Mucosa of rectum (tissue), 2 donors: ENCODE data around the gene TNS4.

ENCODE experiments used
- H3K27ac ChIP-seq, 2 donors: one replicate each; pipeline ENCODE4 v1.7.0; 2013; ENCODE audit warnings: inconsistent platforms in 2 of 2, low read depth in 2 of 2, low read length in 2 of 2
- H3K27me3 ChIP-seq, 2 donors: one replicate each; pipeline ENCODE4 v1.7.0; 2013; ENCODE audit warnings: low read length in 2 of 2; ENCODE audit not compliant: control insufficient read depth in 2 of 2, insufficient read depth in 2 of 2
- H3K36me3 ChIP-seq, 2 donors: one replicate each; pipeline ENCODE4 v1.7.0; 2013; ENCODE audit warnings: low read length in 2 of 2; ENCODE audit not compliant: control insufficient read depth in 2 of 2, insufficient read depth in 2 of 2
- H3K4me1 ChIP-seq, 2 donors: one replicate each; pipeline ENCODE4 v1.7.0; 2013; ENCODE audit warnings: low read length in 2 of 2, mild to moderate bottlenecking in 1 of 2; ENCODE audit not compliant: control insufficient read depth in 2 of 2, insufficient read depth in 2 of 2
- H3K4me3 ChIP-seq, 2 donors: one replicate each; pipeline ENCODE4 v1.7.0; 2013; ENCODE audit warnings: low read length in 2 of 2
- H3K9ac ChIP-seq, 2 donors: one replicate each; pipeline ENCODE4 v1.7.0; 2013; ENCODE audit warnings: low read length in 2 of 2, low read depth in 1 of 2, mild to moderate bottlenecking in 1 of 2
- H3K9me3 ChIP-seq, 2 donors: one replicate each; pipeline ENCODE4 v1.7.0; 2013; ENCODE audit warnings: low read length in 2 of 2; ENCODE audit not compliant: control insufficient read depth in 2 of 2
- donor health status: healthy.
- donor health status: Normal muscosa, but diverticular disease.

TNS4 gene

GRCh38 chr17:40535438-40535837 is 34.0 kb upstream of the TNS4 start:
- Histone ChIP-seq H3K27ac (no peak overlapping the region), H3K9me3 (no peaks in the 10 kb centered on the region), H3K4me3 (no peak overlapping the region), H3K9ac (no peak overlapping the region), H3K27me3 (no peaks in the 10 kb centered on the region), H3K36me3 (no peaks in the 10 kb centered on the region), H3K4me1 (peaks cover 17 to 21% of the 10 kb centered on the region in 2 donors)

DNA sequence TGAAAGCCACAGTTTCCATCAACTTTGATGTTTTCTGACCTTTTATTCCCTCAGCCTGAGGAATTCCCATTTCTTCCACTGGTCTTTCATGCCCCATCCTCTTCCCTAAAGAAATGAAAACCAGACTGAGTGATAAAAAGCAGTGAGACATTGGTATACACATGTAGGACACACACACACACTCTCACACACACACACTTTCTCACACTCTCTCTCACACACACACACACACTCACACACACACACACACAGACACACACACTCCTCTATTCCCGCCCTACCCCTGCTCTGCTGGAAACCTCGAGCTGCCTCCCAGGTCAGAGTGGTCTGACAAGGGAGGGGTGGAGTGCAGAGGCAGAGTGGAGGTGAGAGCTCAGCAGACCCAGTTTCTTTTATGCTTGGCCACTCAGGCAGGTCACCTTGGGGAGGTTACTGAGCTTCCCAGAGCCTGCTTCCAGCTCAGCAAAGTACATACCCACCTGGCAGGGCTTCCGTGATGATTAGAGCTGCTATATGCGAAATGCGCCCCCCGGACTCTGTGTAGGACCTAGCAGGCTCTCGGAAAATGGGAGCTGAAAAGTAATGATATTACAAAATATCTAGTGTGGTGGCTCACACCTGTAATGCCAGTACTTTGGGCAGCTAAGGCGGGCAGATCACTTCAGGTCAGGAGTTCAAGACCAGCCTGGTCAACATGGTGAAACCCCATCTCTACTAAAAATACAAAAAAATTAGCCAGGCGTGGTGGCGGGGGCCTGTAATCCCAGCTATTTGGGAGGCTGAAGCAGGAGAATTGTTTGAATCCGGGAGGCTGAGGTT is 33.2 kb upstream of the TNS4 start:
- no peaks in the 10 kb centered on the region for H3K36me3 ChIP-seq
- H3K9ac ChIP-seq: no peak overlapping the region
- H3K27ac ChIP-seq: no peak overlapping the region
- peaks cover 17 to 21% of the 10 kb centered on the region in 2 donors for H3K4me1 ChIP-seq
- no peaks in the 10 kb centered on the region for H3K9me3 ChIP-seq
- no peaks in the 10 kb centered on the region for H3K27me3 ChIP-seq
- no peak overlapping the region for H3K4me3 ChIP-seq

GRCh38 chr17:40533896-40534295 is 32.5 kb upstream of the TNS4 start:
- no peaks in the 10 kb centered on the region for H3K36me3 ChIP-seq
- no peak overlapping the region for H3K9ac ChIP-seq
- H3K9me3 ChIP-seq: no peaks in the 10 kb centered on the region
- H3K4me1 ChIP-seq: peaks cover 17 to 21% of the 10 kb centered on the region in 2 donors
- no peak overlapping the region for H3K4me3 ChIP-seq
- H3K27ac ChIP-seq: no peak overlapping the region
- H3K27me3 ChIP-seq: no peaks in the 10 kb centered on the region

DNA sequence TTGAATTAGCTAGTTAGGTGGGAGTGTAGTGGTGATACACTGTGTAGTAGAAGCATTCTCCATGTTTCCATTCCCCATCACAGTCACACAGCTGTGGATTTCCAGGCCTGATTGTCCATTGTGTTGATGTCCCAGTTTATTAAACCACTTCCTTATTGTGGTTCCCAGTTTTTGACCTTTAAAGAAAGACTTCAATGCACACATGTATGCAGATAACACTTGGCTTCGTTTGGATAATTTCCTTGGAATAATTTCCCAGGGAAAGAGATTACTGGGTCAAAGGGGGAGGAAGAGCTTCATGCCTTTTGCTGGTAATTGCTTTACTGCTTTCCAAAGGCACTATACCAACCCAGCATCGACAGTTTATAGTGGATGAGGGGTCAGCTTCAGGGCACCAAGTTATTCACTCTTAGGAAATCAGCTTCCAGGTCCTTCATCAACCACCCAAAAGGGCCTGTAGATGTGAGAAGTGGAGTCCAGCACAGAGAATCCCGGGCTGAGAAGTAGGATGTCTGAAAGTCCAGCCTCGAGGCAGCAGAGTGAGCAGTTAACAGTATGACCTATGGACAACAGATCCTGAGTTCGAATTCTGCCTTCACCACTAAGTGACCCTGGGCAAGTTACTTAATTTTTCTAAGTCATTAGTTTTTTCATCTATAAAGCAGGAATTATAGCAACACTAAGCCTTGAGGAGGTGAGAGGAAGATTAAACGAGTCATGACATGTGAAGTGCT is 31.3 kb upstream of the TNS4 start:
- H3K27ac ChIP-seq: peak overlapping the region; percentile 33 to 71
- no peaks in the 10 kb centered on the region for H3K36me3 ChIP-seq
- peak overlapping the region in 1 of 2 donors; percentile 41 for H3K9ac ChIP-seq
- H3K27me3 ChIP-seq: no peaks in the 10 kb centered on the region
- peaks cover 17 to 21% of the 10 kb centered on the region in 2 donors for H3K4me1 ChIP-seq
- H3K4me3 ChIP-seq: no peak overlapping the region
- no peaks in the 10 kb centered on the region for H3K9me3 ChIP-seq

- Histone ChIP-seq H3K4me1 (peaks cover 17% of the 10 kb centered on the region in 2 donors), H3K27ac (peak overlapping the region in 1 of 2 donors; percentile 33), H3K9me3 (no peaks in the 10 kb centered on the region), H3K9ac (no peak overlapping the region), H3K36me3 (no peaks in the 10 kb centered on the region), H3K27me3 (no peaks in the 10 kb centered on the region), H3K4me3 (no peak overlapping the region)
Measured at GRCh38 chr17:40531051-40531991, 29.9 kb upstream of the TNS4 start.

- H3K9ac ChIP-seq: no peak overlapping the region
- no peak overlapping the region for H3K27ac ChIP-seq
- no peaks in the 10 kb centered on the region for H3K27me3 ChIP-seq
- H3K4me3 ChIP-seq: no peak overlapping the region
- peaks cover 17% of the 10 kb centered on the region in 2 donors for H3K4me1 ChIP-seq
- H3K36me3 ChIP-seq: no peaks in the 10 kb centered on the region
- H3K9me3 ChIP-seq: no peaks in the 10 kb centered on the region
Measured at GRCh38 chr17:40530531-40530994, 29.1 kb upstream of the TNS4 start.

DNA sequence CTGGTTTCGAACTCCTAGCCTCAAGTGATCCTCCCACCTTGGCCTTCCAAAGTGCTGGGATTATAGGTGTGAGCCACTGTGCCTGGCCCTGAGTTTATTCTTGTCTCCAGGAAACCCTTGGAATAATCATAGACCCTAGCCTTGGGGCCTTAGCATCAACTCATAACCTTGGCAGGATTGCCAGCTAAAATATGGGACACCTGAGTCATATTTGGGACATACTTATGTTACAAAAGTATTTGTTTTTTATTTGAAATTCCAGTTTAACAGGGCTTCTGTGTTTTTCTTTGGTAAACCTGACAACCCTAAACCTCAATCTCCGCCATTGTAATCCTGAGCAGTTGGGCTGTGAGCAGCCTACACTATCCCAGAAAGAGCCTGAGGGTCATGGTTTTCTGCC is 28.6 kb upstream of the TNS4 start:
- Histone ChIP-seq H3K36me3 (no peaks in the 10 kb centered on the region), H3K9me3 (no peaks in the 10 kb centered on the region), H3K27me3 (no peaks in the 10 kb centered on the region), H3K4me1 (peaks cover 17% of the 10 kb centered on the region in 2 donors), H3K4me3 (no peak overlapping the region), H3K9ac (no peak overlapping the region), H3K27ac (no peak overlapping the region)

- H3K36me3 ChIP-seq: no peaks in the 10 kb centered on the region
- peaks cover 14 to 17% of the 10 kb centered on the region in 2 donors for H3K4me1 ChIP-seq
- H3K27ac ChIP-seq: no peak overlapping the region
- H3K9ac ChIP-seq: no peak overlapping the region
- H3K27me3 ChIP-seq: no peaks in the 10 kb centered on the region
- no peaks in the 10 kb centered on the region for H3K9me3 ChIP-seq
- H3K4me3 ChIP-seq: no peak overlapping the region
Measured at GRCh38 chr17:40528692-40529417, 27.4 kb upstream of the TNS4 start.

DNA sequence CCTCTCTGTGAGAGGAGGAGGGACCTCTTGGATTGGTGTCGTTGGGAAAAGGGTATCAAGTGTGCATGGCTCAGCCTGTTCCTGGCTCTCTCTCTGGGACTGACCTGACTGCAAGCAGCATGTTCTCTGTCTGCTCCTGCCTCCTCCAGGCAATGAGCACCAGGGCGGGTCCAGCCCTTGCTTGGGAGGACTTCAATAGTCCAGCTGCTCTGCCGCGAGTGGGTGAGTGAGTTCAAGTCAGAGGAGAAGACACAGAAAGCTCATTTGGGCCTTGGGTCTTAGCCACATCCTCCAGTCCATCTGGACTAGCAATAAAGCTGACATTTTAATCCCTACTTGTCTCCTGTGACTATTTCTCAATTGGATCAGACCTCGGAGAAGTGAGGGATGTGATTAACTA is 25.2 kb upstream of the TNS4 start:
- Histone ChIP-seq H3K36me3 (no peaks in the 10 kb centered on the region), H3K9ac (no peak overlapping the region), H3K27me3 (no peaks in the 10 kb centered on the region), H3K9me3 (no peaks in the 10 kb centered on the region), H3K4me3 (no peak overlapping the region), H3K27ac (no peak overlapping the region), H3K4me1 (peaks cover 0 to 2% of the 10 kb centered on the region in 2 donors)
